Middle frontal gyrus (tissue), 1 donor: Measurements from ENCODE around the gene GOLGA3.

Experiments
- DNase-seq: peaks from one replicate; pipeline ENCODE4 v3.0.0-alpha.2; 2015; ENCODE audit warnings: low spot score; ENCODE audit errors: extremely low spot score

GOLGA3 gene

GRCh38 chr12:132747896-132748295 is 80.8 kb downstream of the GOLGA3 start:
- DNase-seq, result no peak

- no peak for DNase-seq
These were observed 81.3 kb downstream of the GOLGA3 start for GRCh38 chr12:132747395-132747794.

GRCh38 chr12:132746613-132747012 is 82.1 kb downstream of the GOLGA3 start:
- DNase-seq, result no peak

GRCh38 chr12:132743831-132744230 is 84.8 kb downstream of the GOLGA3 start:
- no peak for DNase-seq

- no peak for DNase-seq
These were observed 87.0 kb downstream of the GOLGA3 start for GRCh38 chr12:132741620-132742019.

- DNase-seq, result no peak
These were observed 88.0 kb downstream of the GOLGA3 start for GRCh38 chr12:132740652-132741051.

GRCh38 chr12:132740313-132740646 is 88.4 kb downstream of the GOLGA3 start:
- DNase-seq, result no peak

- no peak for DNase-seq
These were observed 88.9 kb downstream of the GOLGA3 start for GRCh38 chr12:132739600-132740312.

GRCh38 chr12:132736913-132737312 is 91.8 kb downstream of the GOLGA3 start:
- DNase-seq, result no peak

- no peak for DNase-seq
These were observed 92.3 kb downstream of the GOLGA3 start for GRCh38 chr12:132736378-132736777.

DNA sequence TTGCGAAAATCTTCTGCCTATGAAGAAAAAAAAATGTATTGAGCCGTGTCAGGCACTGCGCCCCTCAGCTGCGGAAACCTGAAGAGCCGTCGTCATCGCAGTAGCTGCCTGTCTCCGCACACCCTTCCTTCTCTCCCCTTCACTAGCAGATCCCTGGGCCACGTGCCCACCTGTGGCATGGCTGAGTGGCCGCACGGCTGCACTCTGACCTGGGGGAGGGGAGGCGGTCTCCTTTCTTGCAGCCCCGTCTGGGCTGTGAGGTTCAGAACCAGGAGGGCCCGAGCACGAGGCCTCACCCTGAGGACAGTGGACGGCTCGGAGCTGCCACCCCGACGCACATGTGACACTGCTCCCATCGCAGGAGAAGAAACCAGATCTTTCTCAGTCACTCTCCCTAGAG is 93.2 kb downstream of the GOLGA3 start:
- DNase-seq, result no peak

GRCh38 chr12:132734206-132734605 is 94.5 kb downstream of the GOLGA3 start:
- no peak for DNase-seq

DNA sequence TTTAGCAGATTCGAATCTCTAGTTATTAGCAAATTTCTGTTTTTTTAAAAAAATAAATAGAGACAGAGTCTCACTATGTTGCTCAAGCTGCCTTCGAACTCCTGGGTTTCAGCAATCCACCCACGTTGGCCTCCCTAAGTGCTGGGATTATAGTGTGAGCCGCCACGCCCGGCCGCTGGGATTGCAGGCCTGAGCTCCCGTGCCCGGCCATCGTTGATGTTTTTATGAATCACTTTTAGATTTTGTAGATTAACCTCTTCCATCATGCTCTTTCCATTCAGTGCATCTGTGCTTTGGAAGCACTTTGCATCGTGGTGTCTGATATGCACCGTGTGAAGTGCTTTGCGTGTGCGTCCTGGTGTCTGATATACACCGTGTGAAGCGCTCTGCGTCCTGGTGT is 97.1 kb downstream of the GOLGA3 start:
- DNase-seq, result no peak

DNA sequence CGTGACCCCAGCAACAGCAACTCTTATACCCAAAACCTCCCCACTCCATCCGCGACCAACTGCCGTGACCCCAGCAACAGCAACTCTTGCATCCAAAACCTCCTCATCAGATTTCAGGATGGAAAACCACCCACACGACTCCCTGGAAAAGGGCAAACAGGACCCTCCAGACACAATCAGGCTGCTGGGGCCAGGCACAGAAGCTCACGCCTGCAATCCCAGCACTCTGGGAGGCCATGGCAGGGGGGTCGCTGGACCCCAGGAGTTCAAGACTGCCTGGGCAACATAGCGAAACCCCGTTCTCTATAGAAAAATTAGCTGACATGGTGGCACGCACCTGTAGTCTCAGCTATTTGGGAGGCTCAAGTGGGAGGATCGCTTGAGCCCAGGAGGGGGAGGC is 98.3 kb downstream of the GOLGA3 start:
- no peak for DNase-seq

DNA sequence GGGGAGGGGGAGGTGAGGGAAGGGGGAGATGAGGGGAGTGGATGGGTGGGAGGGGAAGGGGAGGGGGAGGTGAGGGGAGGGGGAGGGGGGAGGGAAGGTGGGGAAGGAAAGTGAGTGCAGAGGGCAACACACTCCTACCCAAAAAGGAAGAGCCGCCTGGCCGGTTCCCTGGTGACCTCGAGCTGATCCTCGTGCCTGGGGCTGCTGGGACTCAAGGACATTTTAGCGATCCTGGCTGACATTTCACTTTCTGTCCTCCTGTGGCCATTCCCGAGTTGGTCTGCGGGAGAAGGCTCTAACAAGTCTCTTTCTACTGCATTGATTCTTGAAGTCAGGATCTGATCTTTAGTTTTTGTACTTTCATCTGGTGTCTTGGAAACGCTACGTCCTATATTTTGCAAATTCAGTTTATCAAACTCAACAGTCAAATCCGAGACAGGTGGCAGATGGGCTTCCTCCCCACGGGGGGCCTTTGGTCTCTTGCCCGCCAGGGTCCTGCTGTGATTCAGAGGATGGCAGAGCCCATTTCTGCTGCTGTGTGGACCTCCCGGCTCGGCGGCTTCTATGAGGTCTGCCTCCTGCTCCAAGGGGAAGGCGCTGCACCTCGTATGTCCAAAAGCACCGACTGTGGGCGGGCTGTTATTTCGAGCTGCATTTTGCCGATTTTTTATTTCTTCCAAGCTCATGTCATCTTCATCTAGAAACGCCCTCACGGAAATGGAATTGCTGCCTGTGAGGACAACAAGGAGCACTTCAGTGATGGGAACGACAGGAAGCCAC is 98.9 kb downstream of the GOLGA3 start:
- DNase-seq, result peak; percentile 31

DNA sequence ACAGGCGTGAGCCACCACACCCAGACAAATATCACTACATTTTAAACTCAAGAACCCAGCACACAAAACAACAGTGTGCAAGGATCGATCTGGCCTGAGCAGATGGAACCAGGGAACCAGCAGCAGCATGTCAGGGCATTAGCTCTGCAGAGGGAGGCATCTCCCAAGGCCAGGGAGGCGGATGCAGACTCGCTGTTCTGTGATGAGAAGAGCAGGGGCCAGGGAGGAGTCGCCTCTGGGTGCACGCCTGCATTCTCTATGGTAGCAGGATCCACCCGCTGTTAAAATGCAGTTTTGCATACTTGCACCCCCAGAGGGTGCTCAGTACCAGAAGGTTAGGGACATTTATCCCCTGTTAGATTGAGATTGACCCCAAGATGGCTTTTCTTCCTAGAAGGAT is 100.2 kb downstream of the GOLGA3 start:
- DNase-seq, result no peak

- DNase-seq, result no peak
These were observed 101.4 kb downstream of the GOLGA3 start for GRCh38 chr12:132727091-132727794.

GRCh38 chr12:132726386-132726785 is 102.3 kb downstream of the GOLGA3 start:
- DNase-seq, result no peak

DNA sequence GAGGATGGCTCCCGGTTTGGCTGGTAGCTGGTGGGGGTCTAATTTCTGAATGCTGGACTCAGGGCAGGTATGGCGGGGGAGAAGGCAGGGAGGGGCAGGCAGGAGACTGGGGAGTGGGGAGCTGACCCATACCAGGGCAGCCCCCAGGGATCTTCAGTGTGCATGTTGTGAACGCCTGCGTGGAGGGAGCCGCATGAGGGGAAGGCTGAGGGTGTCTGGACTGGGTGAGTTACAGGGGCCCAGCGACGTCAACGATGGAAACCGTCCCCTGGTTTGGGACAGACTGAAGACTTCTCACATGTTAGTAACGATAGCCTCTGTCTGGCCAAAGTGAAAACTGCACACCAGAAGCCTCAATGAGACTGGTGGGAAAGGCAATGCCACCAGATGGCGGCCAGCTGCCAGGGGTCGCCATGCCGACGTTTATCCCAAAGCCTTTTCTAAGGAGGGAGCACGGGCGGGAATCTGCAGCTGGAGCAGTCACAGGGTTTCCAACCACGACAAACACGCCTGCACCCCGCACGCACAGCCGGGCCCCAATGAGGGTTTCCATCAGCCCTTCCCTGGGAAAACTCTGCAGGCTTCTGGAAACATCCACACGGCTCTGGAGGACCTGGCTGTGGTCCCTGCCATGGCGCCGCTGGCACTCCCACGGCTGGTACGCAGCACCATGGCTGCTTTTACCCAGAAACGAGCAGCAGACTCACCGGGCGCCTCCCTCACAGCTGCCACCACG is 104.0 kb downstream of the GOLGA3 start:
- no peak for DNase-seq

DNA sequence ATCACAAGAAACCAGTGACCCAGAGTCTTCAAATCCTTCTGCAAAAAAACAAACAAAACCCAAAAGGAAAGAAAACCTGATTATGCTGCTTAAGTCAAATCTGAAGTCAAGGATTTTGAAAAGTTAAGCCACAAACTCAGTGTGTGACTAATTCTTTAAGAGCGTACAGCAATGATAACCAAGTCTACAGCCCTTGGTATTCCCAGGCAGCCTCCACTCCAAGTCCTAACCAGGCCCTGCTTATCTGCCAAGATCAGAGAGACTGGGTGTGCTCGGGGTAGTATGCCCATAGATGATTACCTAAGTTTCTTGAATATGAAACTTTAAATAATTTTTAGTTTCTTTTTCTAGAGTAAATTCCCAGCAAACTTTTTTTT is 104.9 kb downstream of the GOLGA3 start:
- no peak for DNase-seq

DNA sequence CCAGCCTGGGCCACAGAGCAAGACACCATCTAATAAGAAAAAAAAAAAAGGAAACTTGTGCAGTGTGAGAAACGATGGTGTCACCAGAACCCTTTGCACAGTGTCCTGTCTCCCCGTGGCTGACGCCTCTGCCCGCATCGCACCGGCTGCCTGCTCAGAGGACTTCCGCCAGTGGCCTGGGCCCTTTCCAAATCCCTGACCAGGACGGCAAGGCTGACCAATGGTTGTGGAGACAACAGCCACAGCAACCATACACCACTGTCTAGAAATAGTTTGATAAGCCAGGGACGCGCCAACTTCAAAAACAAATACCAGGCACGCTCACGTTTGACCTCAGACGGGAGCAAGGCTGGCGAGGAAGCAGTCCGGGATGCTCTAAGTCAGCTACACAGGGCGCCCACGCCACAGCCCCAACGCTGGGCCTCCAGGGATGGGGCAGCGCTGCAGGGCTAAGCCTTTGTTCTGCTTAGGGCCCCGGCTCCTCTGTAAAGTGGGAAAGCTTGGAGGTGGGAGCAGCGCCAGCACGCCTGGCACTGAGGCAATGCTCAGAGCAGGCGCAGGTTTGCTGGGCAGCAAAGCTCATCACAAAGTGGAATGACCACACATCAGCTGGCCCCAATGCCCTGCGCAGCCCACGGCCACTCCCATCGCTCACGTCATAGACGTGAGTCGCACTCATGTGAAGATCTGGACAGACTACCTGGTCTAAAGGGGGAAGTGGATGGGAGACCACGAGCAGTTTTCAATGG is 105.5 kb downstream of the GOLGA3 start:
- no peak for DNase-seq
